Measurements from ENCODE around the gene ZHX3. TPM values are rescaled to one million over a fixed set of nuclear protein-coding genes. Genes with fewer than 3 reads are reported as not detected.
"Not testable (repeated sequence)": the region's sequence is repeated elsewhere in the genome, so short reads cannot be mapped to it uniquely, and the experiment has no call there.

Gene ZHX3
- total RNA-seq, 3 donors from 2014 or later (not counting 1 experiment from before 2014, with no cell fraction given), result 9.0 to 11.8 (median 10.3) TPM

GRCh38 chr20:41133709-41134361 lies 183.7 kb downstream of the ZHX3 start:
- H3K9me3 Mint-ChIP-seq, result no peaks in the 10 kb centered on the region
- intact Hi-C loops (cut with micrococcal nuclease), result no loop called here
- H3K36me3 Mint-ChIP-seq, result no peaks in the 10 kb centered on the region
- H3K4me1 ChIP-seq (ENCODE audit: control insufficient read depth, insufficient read depth, low read length), result peaks cover 29% of the 10 kb centered on the region
- ATAC-seq, result no peak
- no peak for TF ChIP-seq CTCF (IDR thresholded peaks at IDR 0.05)
- no peaks in the 10 kb centered on the region for H3K36me3 ChIP-seq (ENCODE audit: control insufficient read depth, insufficient read depth, low read length)
- H3K27ac Mint-ChIP-seq, result no peak overlapping the region
- no peaks in the 10 kb centered on the region for H3K27me3 ChIP-seq (ENCODE audit: control insufficient read depth, insufficient read depth, low read length)
- peaks cover 25 to 29% of the 10 kb centered on the region in 2 donors for H3K4me1 Mint-ChIP-seq
- no peaks in the 10 kb centered on the region for H3K27me3 Mint-ChIP-seq (ENCODE audit: low read depth in 2 of 2)
- no peaks in the 10 kb centered on the region for H3K9me3 ChIP-seq (ENCODE audit: control insufficient read depth, insufficient read depth, low read length)
- no peak overlapping the region for H3K27ac ChIP-seq (ENCODE audit: low read length)
- H3K4me3 Mint-ChIP-seq, result no peak overlapping the region
- no peak overlapping the region for H3K4me3 ChIP-seq (ENCODE audit: low read length)
- 78% methylated on average over 7 of the region's 7 CpGs for WGBS (ENCODE audit: insufficient coverage)
- peak in 1 of 2 donors; percentile 81 for DNase-seq

GRCh38 chr20:41132388-41132775 lies 185.1 kb downstream of the ZHX3 start:
- DNase-seq; H3K27ac Mint-ChIP-seq; H3K9me3 ChIP-seq (ENCODE audit: control insufficient read depth, insufficient read depth, low read length); H3K9me3 Mint-ChIP-seq; intact Hi-C loops (cut with micrococcal nuclease); H3K36me3 Mint-ChIP-seq; ATAC-seq; H3K36me3 ChIP-seq (ENCODE audit: control insufficient read depth, insufficient read depth, low read length); H3K27ac ChIP-seq (ENCODE audit: low read length); H3K4me3 ChIP-seq (ENCODE audit: low read length); H3K27me3 ChIP-seq (ENCODE audit: control insufficient read depth, insufficient read depth, low read length); H3K4me3 Mint-ChIP-seq; H3K27me3 Mint-ChIP-seq (ENCODE audit: low read depth in 2 of 2): not testable (repeated sequence)
- peaks cover 15 to 17% of the 10 kb centered on the region in 2 donors for H3K4me1 Mint-ChIP-seq
- WGBS (ENCODE audit: insufficient coverage), result 93% methylated on average over 9 of the region's 9 CpGs
- H3K4me1 ChIP-seq (ENCODE audit: control insufficient read depth, insufficient read depth, low read length), result peaks cover 19% of the 10 kb centered on the region

GRCh38 chr20:41131594-41132387 lies 185.7 kb downstream of the ZHX3 start:
- no peak overlapping the region for H3K4me3 ChIP-seq (ENCODE audit: low read length)
- Mint-ChIP-seq H3K27me3 (ENCODE audit: low read depth in 2 of 2) (no peaks in the 10 kb centered on the region), H3K4me1 (peaks cover 15 to 17% of the 10 kb centered on the region in 2 donors), H3K27ac (no peak overlapping the region), H3K4me3 (no peak overlapping the region), H3K9me3 (no peaks in the 10 kb centered on the region), H3K36me3 (no peaks in the 10 kb centered on the region)
- ATAC-seq (no peak), DNase-seq (no peak)
- H3K27me3 ChIP-seq (ENCODE audit: control insufficient read depth, insufficient read depth, low read length), result no peaks in the 10 kb centered on the region
- intact Hi-C loops (cut with micrococcal nuclease), result no loop called here
- 78% methylated on average over 5 of the region's 5 CpGs for WGBS (ENCODE audit: insufficient coverage)
- no peaks in the 10 kb centered on the region for H3K9me3 ChIP-seq (ENCODE audit: control insufficient read depth, insufficient read depth, low read length)
- no peak for TF ChIP-seq CTCF (IDR thresholded peaks at IDR 0.05)
- H3K36me3 ChIP-seq (ENCODE audit: control insufficient read depth, insufficient read depth, low read length), result no peaks in the 10 kb centered on the region
- no peak overlapping the region for H3K27ac ChIP-seq (ENCODE audit: low read length)
- peaks cover 19% of the 10 kb centered on the region for H3K4me1 ChIP-seq (ENCODE audit: control insufficient read depth, insufficient read depth, low read length)

Other genes with a start within 250 kb of the ZHX3 start
- 100 to 1,000 TPM; 199 to 242 (median 236) TPM for gene PLCG1, start 180.2 kb downstream of the ZHX3 start, total RNA-seq
- under 1 TPM in 2 of 3 donors, not detected in 1; 0.07 to 0.28 TPM for gene LPIN3, start 23.1 kb upstream of the ZHX3 start, total RNA-seq
- not detected for gene EMILIN3, start 49.1 kb upstream of the ZHX3 start, total RNA-seq